ENCODE measurements around the gene RAB5B.

DNA sequence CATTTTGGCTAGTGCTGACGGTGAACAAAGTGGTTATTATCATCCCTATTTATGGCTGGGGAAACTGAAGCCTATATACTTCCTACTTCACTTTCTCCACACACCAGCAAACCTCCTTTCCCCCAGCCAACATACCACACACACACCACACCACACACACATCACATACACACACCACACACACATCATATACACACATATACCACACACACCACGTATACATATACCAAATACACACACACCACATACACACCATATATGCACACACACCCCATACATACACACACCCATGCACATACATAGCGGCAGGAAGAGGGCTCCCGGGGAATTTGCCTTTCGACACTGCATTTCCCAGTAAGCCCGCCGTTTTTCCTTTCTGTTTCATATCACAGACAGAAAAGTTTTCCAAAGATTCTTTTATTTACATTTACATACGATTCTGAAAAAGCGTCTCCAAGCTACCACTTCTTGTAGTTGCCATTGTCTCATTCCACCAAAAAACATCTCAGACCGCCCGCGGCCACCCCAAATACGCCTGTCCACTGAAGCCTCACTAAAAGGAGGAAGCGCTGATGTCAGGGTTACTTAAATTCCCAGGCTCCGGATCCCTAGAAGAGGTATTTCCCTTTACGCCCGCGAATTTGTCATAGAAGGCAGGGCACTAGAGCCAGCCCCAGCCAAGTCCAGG, 823 bp upstream of the RAB5B start:
- TF ChIP-seq, protein P1, sequence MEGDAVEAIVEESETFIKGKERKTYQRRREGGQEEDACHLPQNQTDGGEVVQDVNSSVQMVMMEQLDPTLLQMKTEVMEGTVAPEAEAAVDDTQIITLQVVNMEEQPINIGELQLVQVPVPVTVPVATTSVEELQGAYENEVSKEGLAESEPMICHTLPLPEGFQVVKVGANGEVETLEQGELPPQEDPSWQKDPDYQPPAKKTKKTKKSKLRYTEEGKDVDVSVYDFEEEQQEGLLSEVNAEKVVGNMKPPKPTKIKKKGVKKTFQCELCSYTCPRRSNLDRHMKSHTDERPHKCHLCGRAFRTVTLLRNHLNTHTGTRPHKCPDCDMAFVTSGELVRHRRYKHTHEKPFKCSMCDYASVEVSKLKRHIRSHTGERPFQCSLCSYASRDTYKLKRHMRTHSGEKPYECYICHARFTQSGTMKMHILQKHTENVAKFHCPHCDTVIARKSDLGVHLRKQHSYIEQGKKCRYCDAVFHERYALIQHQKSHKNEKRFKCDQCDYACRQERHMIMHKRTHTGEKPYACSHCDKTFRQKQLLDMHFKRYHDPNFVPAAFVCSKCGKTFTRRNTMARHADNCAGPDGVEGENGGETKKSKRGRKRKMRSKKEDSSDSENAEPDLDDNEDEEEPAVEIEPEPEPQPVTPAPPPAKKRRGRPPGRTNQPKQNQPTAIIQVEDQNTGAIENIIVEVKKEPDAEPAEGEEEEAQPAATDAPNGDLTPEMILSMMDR (conservative IDR thresholded peaks at IDR 0.05; ENCODE audit: low read depth, low read length): no peak
- no peak for TF ChIP-seq EZH2 (IDR thresholded peaks at IDR 0.05; ENCODE audit: borderline replicate concordance, low read depth, low read length, poor library complexity, severe bottlenecking)

Data from A673 (cell line).